EH (cell line): ENCODE results near the gene HS6ST1.

Source experiments
- DNase-seq: peaks from one replicate; pipeline ENCODE4 v3.0.0-alpha.2; 2015; ENCODE audit warnings: low read depth

HS6ST1 gene, protein sequence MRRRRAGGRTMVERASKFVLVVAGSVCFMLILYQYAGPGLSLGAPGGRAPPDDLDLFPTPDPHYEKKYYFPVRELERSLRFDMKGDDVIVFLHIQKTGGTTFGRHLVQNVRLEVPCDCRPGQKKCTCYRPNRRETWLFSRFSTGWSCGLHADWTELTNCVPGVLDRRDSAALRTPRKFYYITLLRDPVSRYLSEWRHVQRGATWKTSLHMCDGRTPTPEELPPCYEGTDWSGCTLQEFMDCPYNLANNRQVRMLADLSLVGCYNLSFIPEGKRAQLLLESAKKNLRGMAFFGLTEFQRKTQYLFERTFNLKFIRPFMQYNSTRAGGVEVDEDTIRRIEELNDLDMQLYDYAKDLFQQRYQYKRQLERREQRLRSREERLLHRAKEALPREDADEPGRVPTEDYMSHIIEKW

GRCh38 chr2:128318776-128319464, at the start of gene HS6ST1:
Gene HS6ST1 (minus strand): TSS chr2:128318868. CDS start chr2:128318563, 305 bp downstream.
- DNase-seq = peak; percentile 82

DNA sequence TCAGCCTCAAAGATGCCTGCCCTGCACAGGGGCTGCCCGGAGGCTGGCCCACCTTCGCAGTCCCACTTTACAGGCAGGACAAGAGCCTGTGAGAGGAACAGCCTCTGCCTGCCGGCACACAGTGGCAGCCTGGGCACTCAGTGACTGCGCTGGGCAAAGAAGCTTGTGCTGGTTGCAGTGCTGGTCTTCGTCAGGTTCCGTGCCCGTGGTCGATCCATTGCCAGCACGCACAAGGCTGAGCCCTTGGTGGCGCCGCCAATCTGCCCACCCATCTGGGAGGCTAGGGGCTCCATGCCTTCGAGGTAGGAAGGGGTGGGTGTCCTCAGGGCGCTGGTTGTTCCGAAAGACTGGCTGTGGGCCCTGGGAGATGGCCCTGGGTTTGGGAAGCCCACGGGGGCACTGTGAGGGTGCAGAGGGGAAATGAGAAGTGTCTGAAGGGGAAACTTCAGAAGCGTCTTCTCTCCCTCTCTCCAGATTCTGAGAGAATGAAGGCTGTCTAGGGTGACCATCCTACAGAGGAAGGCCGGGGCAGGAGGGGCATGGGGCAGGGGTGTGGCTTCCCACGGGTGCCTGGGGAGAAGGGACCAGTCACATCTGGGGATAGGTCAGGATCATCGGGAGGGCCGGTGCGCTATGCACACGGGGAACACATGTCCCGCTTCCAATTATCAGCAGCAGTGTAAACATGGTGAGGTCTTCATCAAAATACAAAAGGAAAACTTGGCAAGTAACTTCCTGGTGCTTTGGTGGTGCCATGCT, 49.1 kb upstream of the HS6ST1 start:
- no peak for DNase-seq

DNA sequence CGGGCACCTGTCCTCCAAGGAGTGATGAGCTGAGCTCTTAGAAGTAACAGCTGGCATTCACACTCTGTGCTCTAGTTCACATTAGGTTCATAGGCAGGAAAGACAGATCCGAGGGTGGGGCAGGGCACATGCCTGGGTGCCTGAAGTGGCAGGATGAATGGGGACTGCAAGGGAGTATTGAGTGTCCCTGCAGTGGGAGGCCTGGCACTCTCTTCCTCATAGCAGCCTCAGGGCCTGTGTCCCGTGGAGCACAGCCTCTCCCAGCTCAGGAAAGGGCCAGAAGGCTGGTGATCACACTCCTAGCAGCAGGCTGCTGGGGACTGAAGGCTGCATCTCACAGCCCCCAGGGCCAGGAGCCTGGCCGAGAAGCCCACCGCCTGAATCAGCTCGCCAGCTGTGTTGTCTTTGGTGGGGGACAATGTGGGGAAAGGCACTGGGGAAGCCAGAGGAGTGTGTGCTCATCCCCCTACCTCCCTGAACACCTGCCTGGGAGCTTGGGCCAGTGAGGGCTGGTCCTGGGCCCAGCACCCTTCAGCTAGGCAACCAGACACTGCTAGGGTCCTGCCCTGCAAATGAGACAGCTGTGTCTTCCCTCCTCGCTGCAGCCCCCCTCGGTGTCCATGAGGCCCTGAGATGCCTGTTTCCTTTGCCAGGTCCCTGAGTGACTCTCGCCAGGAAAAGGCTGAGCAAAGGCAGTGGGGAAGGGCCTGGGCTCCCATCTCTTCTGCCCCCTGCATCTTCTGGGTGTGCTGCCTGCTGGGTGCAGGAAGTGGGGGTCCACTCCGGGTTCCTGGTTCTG, 48.2 kb upstream of the HS6ST1 start:
- DNase-seq = peak; percentile 36

DNA sequence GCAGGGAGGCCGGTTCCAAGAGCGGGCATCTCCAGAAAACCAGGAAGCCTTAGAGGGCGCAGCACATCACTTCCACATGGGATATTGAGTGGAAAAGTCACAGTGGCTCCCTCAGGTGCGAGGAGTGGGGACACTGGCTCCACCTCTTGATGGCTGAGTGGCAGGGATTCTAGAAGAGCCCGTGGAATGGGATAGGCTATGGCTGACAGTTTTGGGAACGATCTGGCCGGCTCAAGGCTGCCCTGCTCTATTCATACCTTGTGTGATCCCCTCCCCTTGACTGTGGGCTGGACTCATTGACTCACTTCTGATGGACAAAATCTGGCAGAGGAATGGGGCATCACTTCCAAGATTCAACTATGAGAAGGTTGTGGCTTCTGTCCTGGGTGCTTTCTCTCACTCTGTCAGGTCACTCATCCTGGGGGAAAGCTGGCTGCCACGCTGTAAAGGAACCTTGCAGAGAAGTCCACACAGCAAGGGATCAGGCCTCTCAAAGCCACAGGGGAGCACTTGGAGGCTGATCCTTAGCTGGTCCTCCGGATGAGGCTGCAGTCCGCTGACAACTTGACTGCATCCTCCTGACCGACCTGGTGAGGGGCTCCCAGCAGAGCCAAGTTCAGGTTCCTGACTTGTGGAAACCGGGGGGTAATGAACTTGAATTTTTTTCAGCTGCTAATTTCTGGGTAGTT, 46.7 kb upstream of the HS6ST1 start:
- DNase-seq = peak; percentile 39

GRCh38 chr2:128364441-128364911, 45.8 kb upstream of the HS6ST1 start:
- DNase-seq = no peak

DNA sequence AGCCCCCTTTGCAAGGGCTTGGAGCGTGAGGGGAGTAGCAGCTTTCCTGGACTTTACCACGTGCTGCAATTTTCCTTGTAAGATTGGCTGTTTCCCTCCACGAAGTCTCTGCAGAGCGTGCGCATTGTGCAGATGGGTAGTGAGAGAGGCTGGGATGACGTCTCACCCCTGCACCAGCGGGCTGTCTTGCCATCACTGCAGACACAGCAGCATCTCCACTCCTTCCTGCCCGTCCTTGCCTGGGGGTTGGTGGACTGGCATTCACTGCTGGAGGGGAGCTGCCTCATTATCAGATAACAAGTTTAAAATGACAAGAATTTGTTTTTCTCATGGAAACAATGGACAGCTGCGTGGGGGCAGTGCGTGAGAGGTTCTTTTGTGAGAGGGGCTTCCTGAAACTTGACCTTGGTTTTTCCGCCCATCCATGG, 45.3 kb upstream of the HS6ST1 start:
- peak; percentile 70 for DNase-seq

- DNase-seq = peak; percentile 96
These were observed 44.2 kb upstream of the HS6ST1 start for GRCh38 chr2:128362889-128363228.

DNA sequence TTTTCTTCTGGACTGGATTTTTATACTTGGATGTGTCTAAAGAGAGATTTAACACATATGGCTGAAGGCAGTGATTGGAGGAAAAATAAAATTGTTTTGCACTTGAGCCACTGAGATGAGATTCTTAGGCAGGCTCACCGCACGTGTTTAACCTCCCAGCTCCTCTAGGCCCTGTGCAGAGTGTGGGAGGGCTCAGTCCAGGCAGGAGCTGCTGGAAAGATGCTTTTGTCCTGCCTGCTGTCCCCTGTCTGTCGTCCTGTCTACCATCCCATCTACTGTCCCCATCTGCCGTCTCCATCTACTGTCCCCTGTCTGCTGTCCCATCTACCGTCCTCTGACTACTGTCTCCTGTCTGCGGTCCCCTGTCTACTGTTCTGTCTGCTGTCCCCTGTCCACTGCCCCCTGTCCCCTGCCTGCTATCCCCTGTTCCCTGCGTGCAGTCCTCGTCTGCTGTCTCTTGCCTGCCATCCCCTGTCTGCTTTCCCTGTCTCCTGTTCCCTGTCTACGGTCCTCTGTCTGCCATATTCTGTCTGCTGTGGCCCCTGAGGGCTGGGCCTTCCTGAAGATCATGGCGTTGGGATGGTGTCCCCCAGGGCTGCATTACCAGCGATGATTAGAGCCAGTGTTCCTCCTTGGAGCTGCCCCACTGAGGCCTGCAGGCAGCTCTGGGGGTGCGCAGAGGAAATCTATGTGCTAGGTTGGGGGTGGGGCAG, 43.7 kb upstream of the HS6ST1 start:
- no peak for DNase-seq

- no peak for DNase-seq
These were observed 42.9 kb upstream of the HS6ST1 start for GRCh38 chr2:128361376-128362131.

DNA sequence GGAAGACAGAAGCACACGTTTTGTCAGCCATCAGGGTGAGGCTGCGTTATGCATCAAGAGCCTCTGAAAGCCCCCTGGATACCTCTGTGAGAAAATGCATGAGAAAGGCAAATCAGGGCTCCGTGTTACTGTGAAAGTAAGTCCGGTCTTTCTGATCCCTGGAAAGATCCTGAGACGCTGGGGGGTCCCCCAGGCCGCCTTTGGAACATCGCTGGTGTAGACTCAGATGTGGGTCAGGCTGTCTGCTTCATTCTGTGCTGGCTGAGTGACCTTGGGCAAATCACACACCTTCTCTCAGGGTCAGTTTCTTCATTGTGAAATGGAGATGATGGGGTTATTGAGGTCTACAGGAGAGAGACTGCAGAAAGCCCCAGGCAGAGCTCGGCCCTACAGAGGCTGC, 42.0 kb upstream of the HS6ST1 start:
- no peak for DNase-seq

GRCh38 chr2:128359841-128360240, 41.2 kb upstream of the HS6ST1 start:
- DNase-seq = no peak

DNA sequence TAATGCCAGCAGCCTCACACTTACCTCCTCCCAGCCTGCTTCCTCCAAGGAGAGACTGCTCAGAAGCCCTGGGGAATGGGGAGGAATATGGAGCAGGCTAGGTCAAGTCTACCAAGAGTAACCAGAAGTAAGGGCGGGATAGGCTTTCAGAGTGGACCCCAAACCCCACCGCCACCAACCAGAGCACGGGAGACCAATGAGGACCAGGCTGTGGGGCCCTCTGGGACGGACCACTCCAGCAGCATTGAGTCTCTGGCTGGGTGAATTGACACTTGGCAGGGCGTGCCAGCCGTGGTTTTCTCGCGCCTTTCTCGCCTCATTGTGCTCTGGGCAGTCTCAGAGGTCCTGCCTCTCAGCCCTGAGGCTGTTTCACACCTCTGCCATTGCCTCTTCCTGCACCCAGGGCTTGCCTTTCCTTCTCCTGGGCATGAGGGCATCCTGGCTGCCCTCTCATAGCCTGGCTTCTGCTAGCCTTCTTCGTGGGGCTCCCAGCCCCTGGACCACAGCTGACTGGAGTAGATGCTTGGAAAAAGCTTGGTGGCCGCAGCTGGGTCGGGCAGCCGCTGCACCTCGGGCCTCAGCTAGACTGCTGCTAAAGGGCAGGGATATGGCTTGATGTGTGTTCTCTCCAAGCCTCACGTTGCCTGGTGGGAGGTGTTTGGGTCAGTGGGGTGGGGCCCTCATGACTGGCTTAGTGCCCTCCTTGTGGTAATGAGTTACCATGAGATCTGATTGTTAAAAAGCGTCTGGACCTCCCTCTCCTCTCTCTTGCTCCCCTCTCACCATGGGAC, 40.5 kb upstream of the HS6ST1 start:
- no peak for DNase-seq

GRCh38 chr2:128357506-128358370, 39.1 kb upstream of the HS6ST1 start:
- DNase-seq = no peak

DNA sequence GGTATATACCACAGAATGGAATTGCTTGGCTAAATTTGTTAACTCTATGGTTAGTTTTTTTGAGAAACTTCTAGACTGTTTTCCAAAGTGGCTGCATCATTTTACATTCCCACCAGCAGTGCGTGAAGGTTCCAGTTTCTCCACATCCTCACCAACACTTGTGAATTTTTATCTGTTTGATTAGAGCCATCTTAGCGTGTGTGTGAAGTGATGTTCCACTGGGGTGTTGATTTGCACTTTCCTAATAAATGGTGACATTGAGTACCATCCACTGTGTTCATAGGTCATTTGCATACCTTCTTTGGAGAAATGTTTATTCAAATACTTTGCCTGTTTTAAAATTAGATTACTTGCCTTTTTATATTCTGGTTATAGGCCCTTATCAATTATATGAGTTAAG, 37.5 kb upstream of the HS6ST1 start:
- DNase-seq = no peak

DNA sequence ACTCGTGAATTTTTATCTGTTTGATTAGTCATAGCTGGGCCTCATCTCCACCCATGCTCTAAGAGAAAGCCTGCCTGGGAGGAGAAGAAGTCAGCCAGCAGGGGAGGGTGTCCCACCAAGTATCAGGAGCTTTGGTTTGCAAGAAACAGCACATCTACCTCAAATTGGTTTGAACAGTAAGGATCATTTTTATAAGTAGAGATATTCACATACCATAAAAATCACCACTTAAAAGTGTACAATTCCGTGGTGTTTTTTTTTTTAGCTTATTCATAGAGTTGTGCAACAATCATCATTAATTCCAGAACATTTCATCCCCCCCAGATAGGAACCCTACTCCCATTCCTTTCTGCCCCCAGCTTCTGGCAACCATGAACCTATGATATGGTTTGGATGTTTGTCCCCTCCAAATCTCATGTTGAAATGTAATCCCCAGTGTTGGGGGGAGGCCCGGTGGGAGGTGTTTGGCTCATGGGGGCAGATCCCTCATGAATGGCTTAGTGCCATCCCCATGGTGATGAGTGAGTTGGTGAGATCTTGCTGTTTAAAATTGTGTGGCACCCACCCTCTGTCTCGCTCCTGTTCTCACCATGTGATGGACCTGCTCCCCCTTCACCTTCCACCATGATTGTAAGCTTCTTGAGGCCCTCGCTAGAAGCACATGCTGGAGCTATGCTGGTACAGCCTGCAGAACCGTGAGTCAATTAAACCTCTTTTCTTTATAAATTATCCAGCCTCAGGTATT, 36.2 kb upstream of the HS6ST1 start:
- peak; percentile 72 for DNase-seq

DNA sequence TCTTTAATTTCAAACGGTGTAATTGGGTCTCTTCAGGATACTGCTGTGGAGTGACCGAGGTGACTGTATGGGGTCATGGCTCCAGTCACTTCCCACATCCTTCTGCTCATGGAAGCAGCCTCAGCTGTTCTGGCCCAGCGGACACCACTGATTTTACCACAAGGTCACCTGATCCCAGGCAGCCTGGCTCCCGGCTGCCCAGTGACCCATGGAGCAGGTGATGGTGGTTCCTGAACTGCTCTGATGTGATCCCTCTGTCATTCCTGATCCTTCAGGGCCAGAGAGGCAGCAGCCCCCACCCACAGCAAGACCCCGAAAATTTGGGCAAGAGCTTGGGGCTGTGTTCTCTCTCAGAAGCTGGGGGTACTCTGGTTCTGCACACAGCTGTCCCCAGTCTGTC, 35.5 kb upstream of the HS6ST1 start:
- no peak for DNase-seq

- DNase-seq = no peak
These were observed 32.1 kb upstream of the HS6ST1 start for GRCh38 chr2:128350736-128351135.
